Liver (tissue), 9 donors: Measurements from ENCODE around the gene TMEM127. TPM values are rescaled to one million over a fixed set of nuclear protein-coding genes. Genes with fewer than 3 reads are reported as not detected.

Source experiments
- DNase-seq: peaks from one replicate; pipeline ENCODE4 v3.0.0-alpha.2; 2017; ENCODE audit warnings: low spot score
- H3K27ac ChIP-seq, 2 donors: one replicate each; pipeline ENCODE4 v1.7.0; 2013; ENCODE audit warnings: inconsistent platforms in 2 of 2, low read length in 2 of 2, control low read depth in 1 of 2, low read depth in 1 of 2, mild to moderate bottlenecking in 1 of 2
- H3K27me3 ChIP-seq, 4 donors: one replicate each; pipeline versions ENCODE4 v1.6.1 to v1.7.0; 2013; ENCODE audit warnings: low read length in 3 of 4, inconsistent platforms in 1 of 4, mild to moderate bottlenecking in 1 of 4, moderate library complexity in 1 of 4; ENCODE audit not compliant: control insufficient read depth in 4 of 4, insufficient read depth in 4 of 4
- H3K36me3 ChIP-seq, 4 donors: one replicate each; pipeline versions ENCODE4 v1.6.1 to v1.7.0; 2013; ENCODE audit warnings: low read length in 3 of 4, mild to moderate bottlenecking in 3 of 4, low read depth in 1 of 4, moderate library complexity in 1 of 4; ENCODE audit not compliant: control insufficient read depth in 4 of 4, insufficient read depth in 3 of 4
- H3K4me1 ChIP-seq, 4 donors: one replicate each; pipeline versions ENCODE4 v1.6.1 to v1.7.0; 2013; ENCODE audit warnings: low read length in 3 of 4, mild to moderate bottlenecking in 3 of 4, moderate library complexity in 1 of 4; ENCODE audit not compliant: control insufficient read depth in 4 of 4, insufficient read depth in 4 of 4
- H3K4me3 ChIP-seq, 3 donors: one replicate each; pipeline versions ENCODE4 v1.6.1 to v1.7.0; 2013; ENCODE audit warnings: low read length in 3 of 3, control low read depth in 1 of 3, low read depth in 1 of 3, mild to moderate bottlenecking in 1 of 3
- H3K9ac ChIP-seq, 2 donors: one replicate each; pipeline ENCODE4 v1.7.0; 2013; ENCODE audit warnings: low read length in 2 of 2, mild to moderate bottlenecking in 2 of 2, moderate library complexity in 2 of 2, control low read depth in 1 of 2, low read depth in 1 of 2
- H3K9me3 ChIP-seq, 4 donors: one replicate each; pipeline versions ENCODE4 v1.6.1 to v1.7.0; 2013; ENCODE audit warnings: low read length in 3 of 4; ENCODE audit not compliant: control insufficient read depth in 4 of 4
- ATF3 ChIP-seq: IDR thresholded peaks from 2 replicates; pipeline ENCODE4 v1.6.1; 2016; ENCODE audit warnings: antibody characterized with exemption
- CTCF ChIP-seq: fragments of 150-350 bp; IDR thresholded peaks from 2 replicates; pipeline ENCODE4 v1.5.1; 2017; ENCODE audit warnings: improper control_type of control experiment, low read depth, low read length; ENCODE audit not compliant: missing input control
- EGR1 ChIP-seq, 2 donors: IDR thresholded peaks; 2 replicates each; pipeline ENCODE4 v1.6.1; 2016 to 2018; ENCODE audit warnings: antibody characterized with exemption in 2 of 2, low read depth in 2 of 2
- FOXA1 ChIP-seq: IDR thresholded peaks from 2 replicates; pipeline ENCODE4 v1.6.1; 2016; ENCODE audit warnings: antibody characterized with exemption
- GABPA ChIP-seq, 2 donors: IDR thresholded peaks in 1 of 2; conservative IDR thresholded peaks in 1 of 2; 2 replicates each; pipeline ENCODE4 v1.6.1; 2016; ENCODE audit warnings: antibody characterized with exemption in 2 of 2, mild to moderate bottlenecking in 1 of 2, moderate library complexity in 1 of 2
- HNF4A ChIP-seq, 2 donors: conservative IDR thresholded peaks; 2 replicates each; pipeline ENCODE4 v1.6.1; 2016; ENCODE audit warnings: antibody characterized with exemption in 2 of 2, mild to moderate bottlenecking in 2 of 2
- HNF4G ChIP-seq: IDR thresholded peaks from 2 replicates; pipeline ENCODE4 v1.6.1; 2016; ENCODE audit warnings: antibody characterized with exemption
- JUND ChIP-seq, 2 donors: IDR thresholded peaks; 2 replicates each; pipeline ENCODE4 v1.6.1; 2016; ENCODE audit warnings: antibody characterized with exemption in 2 of 2
- MAX ChIP-seq: IDR thresholded peaks from 2 replicates; pipeline ENCODE4 v1.6.1; 2016; ENCODE audit warnings: antibody characterized with exemption
- NR2F2 ChIP-seq: IDR thresholded peaks from 2 replicates; pipeline ENCODE4 v1.6.1; 2016; ENCODE audit warnings: antibody characterized with exemption
- RAD21 ChIP-seq, 2 donors: IDR thresholded peaks; 2 replicates each; pipeline ENCODE4 v1.6.1; 2016; ENCODE audit warnings: antibody characterized with exemption in 2 of 2, mild to moderate bottlenecking in 2 of 2
- REST ChIP-seq: IDR thresholded peaks from 2 replicates; pipeline ENCODE4 v1.6.1; 2016; ENCODE audit warnings: antibody characterized with exemption, mild to moderate bottlenecking
- RXRA ChIP-seq, 2 donors: IDR thresholded peaks; 2 replicates each; pipeline ENCODE4 v1.6.1; 2017 to 2018; ENCODE audit warnings: antibody characterized with exemption in 2 of 2, mild to moderate bottlenecking in 1 of 2
- SP1 ChIP-seq: IDR thresholded peaks from 2 replicates; pipeline ENCODE4 v1.6.1; 2018; ENCODE audit warnings: antibody characterized with exemption, mild to moderate bottlenecking
- ZBTB33 ChIP-seq: IDR thresholded peaks from 2 replicates; pipeline ENCODE4 v1.6.1; 2016; ENCODE audit warnings: antibody characterized with exemption
- WGBS: extraction: QIAGEN DNeasy Blood & Tissue Kit; methylation state at CpG from one replicate; pipeline ENCODE4 v1.1.7; 2013; 5-methylcytosine and 5-hydroxymethylcytosine counted together
- polyA plus RNA-seq, 2 donors: library from polyadenylated mRNA; stranded (reverse) in 1 of 2; unstranded in 1 of 2; fragments of 200-250 nt in 1 of 2; fragments of >200 nt in 1 of 2; fragmentation: Nextera tagmentation in 1 of 2; extraction: Ambion mirVana in 1 of 2; gene quantifications; one replicate each; pipeline versions ENCODE4 v1.2.1 to v1.2.3, GENCODE V29; 2013 to 2015
- total RNA-seq, 2 donors: library from RNA; depleted of rRNA; stranded (reverse); fragments of >200 nt; gene quantifications; one replicate each; pipeline ENCODE4 v1.2.3, GENCODE V29; 2014
- donor health status: healthy.
- donor health status: healthy.
- donor health status: healthy.
- donor health status: healthy.
- donor health status: healthy.

The TMEM127 gene
- total and polyA plus RNA-seq, 4 donors = 11.2 to 27.5 (median 18.4) TPM

- Histone ChIP-seq H3K9ac (no peak overlapping the region), H3K36me3 (no peaks in the 10 kb centered on the region), H3K27me3 (no peaks in the 10 kb centered on the region), H3K4me3 (no peak overlapping the region), H3K4me1 (peaks cover 0 to 1% (median 0%) of the 10 kb centered on the region in 4 donors), H3K9me3 (no peaks in the 10 kb centered on the region), H3K27ac (no peak overlapping the region)
- 87% methylated on average over 13 of the region's 13 CpGs for WGBS
- TF ChIP-seq RXRA (IDR thresholded peaks at IDR 0.05) (no peak), GABPA (IDR thresholded peaks at IDR 0.05 in 1 of 2, conservative IDR thresholded peaks at IDR 0.05 in 1 of 2) (no peak), JUND (IDR thresholded peaks at IDR 0.05) (no peak), NR2F2 (no peak), CTCF (no peak), SP1 (no peak), FOXA1 (no peak), HNF4A (conservative IDR thresholded peaks at IDR 0.05) (no peak), ZBTB33 (no peak), MAX (no peak)
- DNase-seq = no peak
These were observed 47.2 kb downstream of the TMEM127 start for GRCh38 chr2:96218508-96219131.

- 91% methylated on average over 4 of the region's 4 CpGs for WGBS
- no peak for DNase-seq
These were observed 51.2 kb downstream of the TMEM127 start for GRCh38 chr2:96214554-96214953.

More at GRCh38 chr2:96214554-96214953, 51.2 kb downstream of the TMEM127 start:
- Histone ChIP-seq H3K27ac (no peak overlapping the region), H3K4me3 (no peak overlapping the region), H3K36me3 (no peaks in the 10 kb centered on the region), H3K27me3 (no peaks in the 10 kb centered on the region), H3K9me3 (no peaks in the 10 kb centered on the region), H3K4me1 (peaks cover 2 to 8% (median 4%) of the 10 kb centered on the region in 4 donors), H3K9ac (no peak overlapping the region)
- TF ChIP-seq SP1 (no peak), REST (no peak), JUND (IDR thresholded peaks at IDR 0.05) (no peak), ATF3 (no peak), RAD21 (IDR thresholded peaks at IDR 0.05) (no peak), EGR1 (IDR thresholded peaks at IDR 0.05; ENCODE audit: low read depth in 2 of 2) (no peak), FOXA1 (no peak), RXRA (IDR thresholded peaks at IDR 0.05) (no peak), CTCF (no peak), NR2F2 (no peak), ZBTB33 (no peak), HNF4G (no peak), MAX (no peak), GABPA (IDR thresholded peaks at IDR 0.05 in 1 of 2, conservative IDR thresholded peaks at IDR 0.05 in 1 of 2) (no peak), HNF4A (conservative IDR thresholded peaks at IDR 0.05) (no peak)
